OCI-LY3 (cell line): ENCODE data around the gene DAP.

Experiments used
- H2AFZ ChIP-seq: fragments of 200-600, 300-600 bp; shearing (Covaris generic); 2 replicates; pipeline ENCODE4 v1.6.0; 2014; ENCODE audit warnings: antibody characterized with exemption, low read depth, low read length
- H3K27ac ChIP-seq: fragments of 200-600, 300-600 bp; sonication (generic); 2 replicates; pipeline ENCODE4 v1.5.1; 2014; ENCODE audit warnings: mild to moderate bottlenecking, low read length, moderate library complexity, mixed read lengths
- H3K27me3 ChIP-seq: fragments of 200-600, 300-600 bp; sonication (generic); 2 replicates; pipeline ENCODE4 v1.6.1; 2014; ENCODE audit warnings: low read depth, low read length, mixed read lengths
- H3K36me3 ChIP-seq: fragments of 200-600, 300-600 bp; sonication (generic); replicated peaks from 2 replicates; pipeline ENCODE3; 2014; ENCODE audit warnings: low read depth, low read length, mixed read lengths
- H3K4me1 ChIP-seq: fragments of 300-600, 200-600 bp; sonication (generic); 2 replicates; pipeline ENCODE4 v1.6.1; 2014; ENCODE audit warnings: low read length, mixed read lengths
- H3K4me2 ChIP-seq: fragments of 200-600, 300-600 bp; sonication (generic); 2 replicates; pipeline ENCODE4 v1.6.1; 2014; ENCODE audit warnings: low read length, mixed read lengths
- H3K4me3 ChIP-seq: fragments of 300-600, 200-600 bp; sonication (generic); 2 replicates; pipeline ENCODE4 v1.5.1; 2014; ENCODE audit warnings: antibody characterized with exemption, mild to moderate bottlenecking, low read length, moderate library complexity
- H3K79me2 ChIP-seq: fragments of 300-600, 200-600 bp; shearing (Covaris generic); 2 replicates; pipeline ENCODE4 v1.6.1; 2014; ENCODE audit warnings: mild to moderate bottlenecking, low read length, mixed read lengths
- H3K9ac ChIP-seq: fragments of 300-600, 200-600 bp; shearing (Covaris generic); 2 replicates; pipeline ENCODE4 v1.6.0; 2014; ENCODE audit warnings: mild to moderate bottlenecking, low read length, moderate library complexity
- H3K9me3 ChIP-seq: fragments of 200-600, 300-600 bp; shearing (Covaris generic); 2 replicates; pipeline ENCODE4 v1.6.1; 2014; ENCODE audit warnings: low read length, mixed read lengths; ENCODE audit not compliant: insufficient read depth
- H4K20me1 ChIP-seq: fragments of 200-600, 300-600 bp; sonication (generic); 2 replicates; pipeline ENCODE4 v1.6.1; 2016; ENCODE audit warnings: low read length, mixed read lengths; ENCODE audit not compliant: insufficient read depth
- CTCF ChIP-seq: fragments of 200-600, 300-600 bp; sonication (generic); IDR thresholded peaks from 2 replicates; pipeline ENCODE4 v1.5.1; 2014; ENCODE audit warnings: antibody characterized with exemption, low read length, low read depth
- EZH2phosphoT487 ChIP-seq: fragments of 200-600 bp; shearing (Covaris generic); IDR thresholded peaks from 2 replicates; pipeline ENCODE4 v1.6.1; 2018; ENCODE audit warnings: antibody characterized with exemption, mixed run types, low read depth

The DAP gene

GRCh38 chr5:10730043-10730351 is 31.0 kb downstream of the DAP start:
- no peak overlapping the region for H3K4me3 ChIP-seq
- H3K4me2 ChIP-seq: no peak overlapping the region
- no peaks in the 10 kb centered on the region for H3K27me3 ChIP-seq
- peaks cover 10% of the 10 kb centered on the region; the same call in 1 of the 2 replicates for H4K20me1 ChIP-seq
- TF ChIP-seq CTCF: no peak
- TF ChIP-seq EZH2phosphoT487: no peak
- H3K36me3 ChIP-seq: peaks cover 17% of the 10 kb centered on the region
- H3K9ac ChIP-seq: no peak overlapping the region
- no peaks in the 10 kb centered on the region for H3K79me2 ChIP-seq
- no peaks in the 10 kb centered on the region for H3K9me3 ChIP-seq
- peaks cover 39% of the 10 kb centered on the region for H3K4me1 ChIP-seq
- no peak overlapping the region for H3K27ac ChIP-seq
- H2AFZ ChIP-seq: no peak overlapping the region

- no peak for TF ChIP-seq EZH2phosphoT487
- no peak for TF ChIP-seq CTCF
- H2AFZ ChIP-seq: no peak overlapping the region
- peaks cover 17% of the 10 kb centered on the region for H3K36me3 ChIP-seq
- no peak overlapping the region for H3K27ac ChIP-seq
- H3K79me2 ChIP-seq: no peaks in the 10 kb centered on the region
- H3K4me1 ChIP-seq: peaks cover 39% of the 10 kb centered on the region
- H3K4me3 ChIP-seq: no peak overlapping the region
- H4K20me1 ChIP-seq: peaks cover 10% of the 10 kb centered on the region; the same call in 1 of the 2 replicates
- no peaks in the 10 kb centered on the region for H3K27me3 ChIP-seq
- no peaks in the 10 kb centered on the region for H3K9me3 ChIP-seq
- H3K4me2 ChIP-seq: no peak overlapping the region
- no peak overlapping the region for H3K9ac ChIP-seq
Observed at GRCh38 chr5:10729320-10730042, 31.6 kb downstream of the DAP start.

GRCh38 chr5:10728679-10729078 is 32.4 kb downstream of the DAP start:
- Histone ChIP-seq H2AFZ (no peak overlapping the region), H3K4me1 (peaks cover 35% of the 10 kb centered on the region), H3K4me2 (no peak overlapping the region), H3K4me3 (no peak overlapping the region), H3K9me3 (no peaks in the 10 kb centered on the region), H3K27me3 (no peaks in the 10 kb centered on the region), H4K20me1 (peaks cover 10% of the 10 kb centered on the region; the same call in 1 of the 2 replicates), H3K9ac (no peak overlapping the region), H3K79me2 (no peaks in the 10 kb centered on the region), H3K27ac (no peak overlapping the region), H3K36me3 (peaks cover 15% of the 10 kb centered on the region)
- TF ChIP-seq CTCF: no peak
- no peak for TF ChIP-seq EZH2phosphoT487

DNA sequence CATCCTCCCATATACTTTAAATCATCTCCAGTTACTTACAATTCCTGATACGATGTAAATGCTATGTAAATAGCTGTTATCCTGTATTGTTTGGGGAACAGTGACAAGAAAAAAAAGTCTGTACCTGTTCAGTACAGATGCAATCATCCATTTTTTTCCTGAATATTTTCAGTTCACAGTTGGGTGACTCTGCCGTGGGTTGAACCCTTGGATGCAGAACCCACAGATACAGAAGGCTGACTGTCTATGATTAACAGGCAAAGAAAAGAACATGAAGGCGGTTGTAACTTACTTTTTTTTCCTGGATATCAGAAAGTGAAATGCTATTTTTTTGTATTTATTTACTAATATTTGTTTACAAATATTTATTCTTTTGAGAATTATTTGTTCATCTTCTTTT is 33.2 kb downstream of the DAP start:
- Histone ChIP-seq H3K27me3 (no peaks in the 10 kb centered on the region), H3K9ac (no peak overlapping the region), H4K20me1 (peaks cover 10% of the 10 kb centered on the region; the same call in 1 of the 2 replicates), H3K79me2 (no peaks in the 10 kb centered on the region), H3K4me2 (no peak overlapping the region), H3K9me3 (no peaks in the 10 kb centered on the region), H2AFZ (no peak overlapping the region), H3K27ac (no peak overlapping the region), H3K36me3 (peaks cover 10% of the 10 kb centered on the region), H3K4me3 (no peak overlapping the region), H3K4me1 (peaks cover 27% of the 10 kb centered on the region)
- TF ChIP-seq CTCF (no peak), EZH2phosphoT487 (no peak)
